K562 (cell line): ENCODE results near the gene ITGAE. TPM values are rescaled to one million over a fixed set of nuclear protein-coding genes. Genes with fewer than 3 reads are reported as not detected.

Experiments used
- ATAC-seq: fragments of 200-7000 bp; cut with Tn5 transposase; 3 replicates; pipeline ENCODE4 v1.9.1; 2020; ENCODE audit warnings: moderate library complexity
- BruUV-seq: library from RNA; stranded (reverse); fragments of 400-500 nt; replicated peaks from 2 replicates; lab custom pipeline; 2021; lab: Mats Ljungman, UMichigan
- CTCF ChIA-PET: fragments of 300-600 bp; formaldehyde crosslinking; extraction: SDS; loops from one replicate; lab custom pipeline; 2021; ENCODE audit warnings: low intra/inter-chr PET ratio; lab: Yijun Ruan, JAX
- POLR2A ChIA-PET: fragments of 300-600, 350-650 bp; sonication (Branson Sonifier 250); formaldehyde crosslinking; extraction: SDS; loops from one replicate; lab custom pipeline; 2021; ENCODE audit warnings: antibody characterized with exemption, inconsistent platforms; lab: Yijun Ruan, JAX
- DNase-seq, 4 experiments: peaks; one replicate each; pipeline versions ENCODE4 v3.0.0 to v3.0.0-alpha.2; 2011 to 2018; ENCODE audit warnings: low spot score in 3 of 4, mixed read lengths in 3 of 4; ENCODE audit errors: extremely low read depth in 1 of 4
- FAIRE-seq: peaks from 2 replicates; lab custom pipeline; 2011; peaks lifted over from hg19 to GRCh38; lab: Jason Lieb, UNC
- H2AFZ ChIP-seq: 2 replicates; pipeline ENCODE4 v1.6.0; 2011; ENCODE audit warnings: low read depth, low read length, control low read depth, inconsistent platforms
- H3K27ac ChIP-seq: fragments of 200-600 bp; 3 replicates; pipeline ENCODE4 v1.8.0; 2011; ENCODE audit warnings: low read depth, mild to moderate bottlenecking, control low read depth, inconsistent platforms, low read length, moderate library complexity, mixed read lengths; ENCODE audit errors: extremely low read depth
- H3K27me3 ChIP-seq, 2 experiments: fragments of 300-600 bp in 1 of 2; 2 replicates in 1 of 2; 3 replicates in 1 of 2; pipeline versions ENCODE4 v1.6.0 to v1.8.0; 2011; ENCODE audit warnings: inconsistent platforms in 2 of 2, low read length in 2 of 2, mild to moderate bottlenecking in 1 of 2, mixed read lengths in 1 of 2, moderate library complexity in 1 of 2; ENCODE audit not compliant: control insufficient read depth in 2 of 2, insufficient read depth in 2 of 2
- H3K36me3 ChIP-seq: fragments of 300-600 bp; 3 replicates; pipeline ENCODE4 v1.8.0; 2011; ENCODE audit warnings: mild to moderate bottlenecking, low read length, inconsistent platforms; ENCODE audit not compliant: control insufficient read depth, insufficient read depth
- H3K4me1 ChIP-seq, 2 experiments: fragments of 200-600 bp in 1 of 2; replicated peaks in 1 of 2; 2 replicates in 1 of 2; 3 replicates in 1 of 2; pipeline versions ENCODE4 v1.5.1 to v1.8.0; 2011; ENCODE audit warnings: inconsistent platforms in 2 of 2, low read length in 2 of 2, mild to moderate bottlenecking in 1 of 2, mixed read lengths in 1 of 2, moderate library complexity in 1 of 2; ENCODE audit not compliant: control insufficient read depth in 2 of 2, insufficient read depth in 2 of 2
- H3K4me2 ChIP-seq: 2 replicates; pipeline ENCODE4 v1.6.1; 2011; ENCODE audit warnings: low read length, control low read depth, inconsistent platforms, mixed read lengths; ENCODE audit not compliant: insufficient read depth
- H3K4me3 ChIP-seq: fragments of 200-600 bp; sonication (generic), shearing (Covaris generic); 2 replicates; pipeline ENCODE4 v1.5.1; 2016; ENCODE audit warnings: control low read depth, inconsistent platforms
- H3K79me2 ChIP-seq: fragments of 200-600 bp; 3 replicates; pipeline ENCODE4 v1.8.0; 2011; ENCODE audit warnings: low read length, inconsistent platforms; ENCODE audit not compliant: control insufficient read depth, insufficient read depth
- H3K9ac ChIP-seq, 2 experiments: 2 replicates each; pipeline versions ENCODE4 v1.6.0 to v1.6.1; 2011; ENCODE audit warnings: low read depth in 2 of 2, low read length in 2 of 2, control low read depth in 1 of 2, inconsistent platforms in 1 of 2, mild to moderate bottlenecking in 1 of 2, mixed read lengths in 1 of 2; ENCODE audit not compliant: insufficient read depth in 1 of 2
- H3K9me1 ChIP-seq: one replicate; pipeline ENCODE4 v1.6.0; 2011; ENCODE audit warnings: inconsistent platforms, mild to moderate bottlenecking, low read length, moderate library complexity; ENCODE audit not compliant: control insufficient read depth, insufficient read depth
- H3K9me3 ChIP-seq: replicated peaks from 2 replicates; pipeline ENCODE4 v1.5.1; 2011; ENCODE audit warnings: low read depth, low read length, inconsistent platforms; ENCODE audit not compliant: control insufficient read depth, insufficient read depth
- H4K20me1 ChIP-seq: replicated peaks from 2 replicates; pipeline ENCODE4 v1.6.1; 2011; ENCODE audit warnings: low read length, inconsistent platforms, mixed read lengths; ENCODE audit not compliant: control insufficient read depth, insufficient read depth
- ATF6 ChIP-seq: sonication (generic); formaldehyde crosslinking; IDR thresholded peaks from 2 replicates; pipeline ENCODE4 v1.4.0; 2020; ENCODE audit warnings: mild to moderate bottlenecking, missing genetic modification reagents
- BRD9 ChIP-seq: fragments of 450-650 bp; IDR thresholded peaks from 2 replicates; pipeline ENCODE4 v1.6.1; 2018; ENCODE audit warnings: low read depth; ENCODE audit not compliant: partially characterized antibody
- CBFA2T2 ChIP-seq: fragments of 450-650 bp; conservative IDR thresholded peaks from 2 replicates; pipeline ENCODE4 v1.6.1; 2017; ENCODE audit warnings: mild to moderate bottlenecking
- ETS2 ChIP-seq: IDR thresholded peaks from 2 replicates; pipeline ENCODE4 v1.6.1; 2016; ENCODE audit warnings: borderline replicate concordance, missing genetic modification characterization, mild to moderate bottlenecking, moderate library complexity, missing compliant biosample characterization; ENCODE audit not compliant: poor library complexity, severe bottlenecking
- GABPB1 ChIP-seq: sonication (generic); formaldehyde crosslinking; IDR thresholded peaks from 2 replicates; pipeline ENCODE4 v1.8.0; 2022; ENCODE audit warnings: mild to moderate bottlenecking, missing genetic modification reagents
- HNRNPK ChIP-seq: fragments of 200-400 bp; formaldehyde crosslinking; IDR thresholded peaks from one replicate; pipeline ENCODE4 v1.6.1; 2018; ENCODE audit warnings: mild to moderate bottlenecking, low read depth, low read length; ENCODE audit not compliant: poor library complexity, severe bottlenecking
- HNRNPL ChIP-seq: fragments of 200-400 bp; formaldehyde crosslinking; IDR thresholded peaks from 2 replicates; pipeline ENCODE4 v1.6.1; 2017; ENCODE audit warnings: low read depth, mild to moderate bottlenecking, low read length
- HOXB6 ChIP-seq: fragments of 250-450 bp; sonication (Bioruptor Pico); IDR thresholded peaks from 2 replicates; pipeline ENCODE4 v1.5.1; 2022; ENCODE audit warnings: mild to moderate bottlenecking, borderline replicate concordance
- MAZ ChIP-seq, 2 experiments: fragments of 450-650 bp in 1 of 2; sonication (generic) in 1 of 2; formaldehyde crosslinking; IDR thresholded peaks in 1 of 2; conservative IDR thresholded peaks in 1 of 2; 2 replicates each; pipeline versions ENCODE4 v1.4.0 to v1.5.0; 2020; ENCODE audit warnings: mild to moderate bottlenecking in 1 of 2, missing genetic modification reagents in 1 of 2
- NCOA6 ChIP-seq: fragments of 450-650 bp; IDR thresholded peaks from 2 replicates; pipeline ENCODE4 v1.6.1; 2017; ENCODE audit warnings: mild to moderate bottlenecking
- NKRF ChIP-seq: fragments of 450-650 bp; IDR thresholded peaks from 2 replicates; pipeline ENCODE4 v1.6.1; 2016; ENCODE audit warnings: borderline replicate concordance
- POLR2G ChIP-seq: fragments of 200-400 bp; formaldehyde crosslinking; IDR thresholded peaks from 2 replicates; pipeline ENCODE4 v1.6.1; 2017; ENCODE audit warnings: low read depth, mild to moderate bottlenecking, antibody characterized with exemption, low read length, moderate library complexity
- PREB ChIP-seq: sonication (generic); formaldehyde crosslinking; IDR thresholded peaks from 2 replicates; pipeline ENCODE4 v1.8.1; 2023; ENCODE audit warnings: mild to moderate bottlenecking, missing genetic modification reagents
- TCF15 ChIP-seq: fragments of 250-450 bp; sonication (Bioruptor Pico); IDR thresholded peaks from 2 replicates; pipeline ENCODE4 v1.8.0; 2022; ENCODE audit warnings: moderate library complexity, mild to moderate bottlenecking, inconsistent platforms
- TSC22D4 ChIP-seq: fragments of 450-650 bp; IDR thresholded peaks from 2 replicates; pipeline ENCODE4 v1.6.1; 2016; ENCODE audit warnings: missing genetic modification characterization, missing biosample characterization, control low read depth
- WGBS: fragments of 100-300 bp; shearing (Covaris generic); methylation state at CpG from one replicate; pipeline ENCODE4 v1.1.6; 2016; ENCODE audit warnings: low coverage, mixed read lengths; ENCODE audit not compliant: insufficient coverage; ENCODE audit errors: missing lambda C conversion rate; 5-methylcytosine and 5-hydroxymethylcytosine counted together
- in situ Hi-C: fragments of 300-500 bp; cut with MboI; formaldehyde crosslinking; loops from 4 replicates; pipeline ENCODE4 v1.15.0; 2018; ENCODE audit warnings: inconsistent platforms, mixed read lengths
- intact Hi-C: fragments of 100-400 bp; cut with micrococcal nuclease; formaldehyde crosslinking; loops from 2 replicates; pipeline ENCODE4 v1.14.2; 2022
- polyA plus RNA-seq, 8 experiments: library from polyadenylated mRNA; depleted of rRNA in 4 of 8; stranded (reverse) in 5 of 8; unstranded in 3 of 8; fragments of >200 nt; fragmentation: Nextera tagmentation in 2 of 8; fragmentation: Illumina TruSeq in 1 of 8; extraction: Ambion mirVana in 2 of 8; extraction: Trizol in 1 of 8; gene quantifications; 2 replicates each; pipeline versions ENCODE4 v1.2.1 to v1.2.3, GENCODE V29; 2011 to 2014; ENCODE audit warnings: inconsistent platforms in 1 of 8, missing spikeins in 1 of 8
- total RNA-seq, 7 experiments: library from RNA; depleted of rRNA in 6 of 7; stranded (reverse); fragments of >200 nt in 6 of 7; fragmentation: Illumina TruSeq in 2 of 7; extraction: Trizol in 2 of 7; gene quantifications; 2 replicates each; pipeline versions ENCODE4 v1.2.1 to v1.2.3, GENCODE V29; 2011 to 2021; ENCODE audit warnings: low replicate concordance in 1 of 7

Gene ITGAE
- total and polyA plus RNA-seq, 9 of the 15 experiments (the other 6 are each of a cell fraction or from before 2014, with no cell fraction given) = 14.8 to 160 (median 27.0) TPM

GRCh38 chr17:3838206-3838605 lies 37.2 kb upstream of the ITGAE start:
- H3K27me3 ChIP-seq = no peaks in the 10 kb centered on the region
- no peak overlapping the region for H2AFZ ChIP-seq
- FAIRE-seq (no peak), ATAC-seq (no peak), DNase-seq (no peak)
- H3K9ac ChIP-seq = no peak overlapping the region; a peak in 1 of 4 replicates
- H3K9me3 ChIP-seq = no peaks in the 10 kb centered on the region
- H3K4me3 ChIP-seq = no peak overlapping the region
- 0 out of 2 replicates have a peak, but pooled peaks cover 5% of the 10 kb centered on the region for H4K20me1 ChIP-seq
- no peaks in the 10 kb centered on the region for H3K9me1 ChIP-seq
- H3K4me1 ChIP-seq = no peaks in the 10 kb centered on the region
- no peak overlapping the region for H3K27ac ChIP-seq
- no peak overlapping the region for H3K4me2 ChIP-seq
- intact Hi-C loops = no loop called here
- ChIA-PET POLR2A (interaction anchor here (0.5 kb wide), 1 partner anchor 252 kb away, joined by 3 read pairs; no protein-coding TSS in a partner anchor), CTCF (no interaction called here)
- peaks cover 79% of the 10 kb centered on the region for H3K36me3 ChIP-seq
- in situ Hi-C loops = no loop called here
- BruUV-seq = no TSS peak
- peaks cover under 1% of the 10 kb centered on the region; the same call in 1 of the 3 replicates for H3K79me2 ChIP-seq
- WGBS = 93% methylated on average over 6 of the region's 12 CpGs
- TF ChIP-seq NKRF (no peak), CBFA2T2 (no peak), TSC22D4 (no peak), POLR2G (no peak), HNRNPL (no peak), BRD9 (no peak), PREB (no peak), ETS2 (no peak), GABPB1 (CRISPR knock-in tag) (no peak), ATF6 (no peak), MAZ (CRISPR knock-in tag; conservative IDR thresholded peaks at IDR 0.05 in 1 of 2, IDR thresholded peaks at IDR 0.05 in 1 of 2) (no peak), NCOA6 (no peak), TCF15 (no peak), HNRNPK (no peak), HOXB6 (no peak)
